Panc1 (cell line): Measurements from ENCODE around the gene DLEU7. TPM values are rescaled to one million over a fixed set of nuclear protein-coding genes. Genes with fewer than 3 reads are reported as not detected.

Experiments used
- ATAC-seq: fragments of 200-7000 bp; cut with Tn5 transposase; 2 replicates; pipeline ENCODE4 v1.9.1; 2020; ENCODE audit warnings: mild to moderate bottlenecking, moderate library complexity
- BruUV-seq: library from RNA; stranded (reverse); fragments of 400-500 nt; replicated peaks from 2 replicates; lab custom pipeline; 2021; lab: Mats Ljungman, UMichigan
- CTCF ChIA-PET: fragments of 300-600 bp; sonication (Branson Sonifier 250); formaldehyde crosslinking; loops from one replicate; lab custom pipeline; 2022; ENCODE audit warnings: antibody characterized with exemption; lab: Charles Lee
- POLR2A ChIA-PET: fragments of 300-600 bp; sonication (Branson Sonifier 250); formaldehyde crosslinking; loops from one replicate; lab custom pipeline; 2022; ENCODE audit warnings: antibody characterized with exemption; lab: Charles Lee
- DNase-seq: peaks from one replicate; pipeline ENCODE4 v3.0.0-alpha.2; 2010; ENCODE audit warnings: low read depth, low spot score
- H3K27ac ChIP-seq: 2 replicates; pipeline ENCODE4 v1.5.1; 2011; ENCODE audit warnings: mild to moderate bottlenecking, low read length, inconsistent platforms
- H3K27me3 ChIP-seq: fragments of 200-500 bp; sonication (Bioruptor generic); 2 replicates; pipeline ENCODE4 v1.6.0; 2014; ENCODE audit warnings: low read length, inconsistent platforms; ENCODE audit not compliant: control insufficient read depth, insufficient read depth
- H3K36me3 ChIP-seq: fragments of 200-500 bp; sonication (Bioruptor generic); 2 replicates; pipeline ENCODE4 v1.5.1; 2014; ENCODE audit warnings: inconsistent platforms, mild to moderate bottlenecking, low read length, moderate library complexity; ENCODE audit not compliant: control insufficient read depth, insufficient read depth
- H3K4me1 ChIP-seq: 2 replicates; pipeline ENCODE4 v1.5.1; 2011; ENCODE audit warnings: inconsistent platforms, mild to moderate bottlenecking, low read length, moderate library complexity; ENCODE audit not compliant: control insufficient read depth, insufficient read depth
- H3K4me3 ChIP-seq, 2 experiments: 2 replicates each; pipeline ENCODE4 v1.5.1; 2011 to 2012; ENCODE audit warnings: low read depth in 2 of 2, low read length in 2 of 2, mild to moderate bottlenecking in 2 of 2, inconsistent platforms in 1 of 2, moderate library complexity in 1 of 2
- H3K9me3 ChIP-seq: fragments of 200-500 bp; sonication (Bioruptor generic); 2 replicates; pipeline ENCODE4 v1.5.1; 2014; ENCODE audit warnings: low read depth, mild to moderate bottlenecking, inconsistent platforms, low read length, moderate library complexity; ENCODE audit not compliant: control insufficient read depth, insufficient read depth
- CTCF ChIP-seq: fragments of 450-650 bp; IDR thresholded peaks from 2 replicates; pipeline ENCODE4 v1.5.1; 2017; ENCODE audit warnings: mild to moderate bottlenecking
- POLR2AphosphoS5 ChIP-seq: IDR thresholded peaks from 2 replicates; pipeline ENCODE4 v1.6.1; 2012; ENCODE audit warnings: mild to moderate bottlenecking, low read depth, low read length, moderate library complexity
- REST ChIP-seq, 2 experiments: IDR thresholded peaks; 2 replicates each; pipeline ENCODE4 v1.6.1; 2011 to 2012; ENCODE audit warnings: low read depth in 2 of 2, control low read depth in 1 of 2, low read length in 1 of 2, mild to moderate bottlenecking in 1 of 2, moderate library complexity in 1 of 2; ENCODE audit not compliant: insufficient read depth in 1 of 2
- SIN3A ChIP-seq: IDR thresholded peaks from 2 replicates; pipeline ENCODE4 v1.6.1; 2012; ENCODE audit warnings: low read depth, mild to moderate bottlenecking, low read length, moderate library complexity, borderline replicate concordance; ENCODE audit not compliant: insufficient read depth
- TCF7L2 ChIP-seq: IDR thresholded peaks from 2 replicates; pipeline ENCODE4 v1.6.1; 2011; ENCODE audit warnings: mild to moderate bottlenecking, low read depth, low read length, inconsistent platforms
- in situ Hi-C: cut with HindIII; loops from 2 replicates; pipeline ENCODE4 v1.10.0; 2016; ENCODE audit warnings: low sequenced_read_pairs, low pct_unique_long_range_greater_than_20kb
- intact Hi-C: fragments of 100-400 bp; cut with micrococcal nuclease; formaldehyde crosslinking; loops from one replicate; pipeline ENCODE4 v1.10.0; 2022; ENCODE audit not compliant: unreplicated experiment
- total RNA-seq: library from RNA; stranded (reverse); gene quantifications from one replicate; pipeline ENCODE4 v1.2.1, GENCODE V29; 2021; ENCODE audit not compliant: unreplicated experiment

DLEU7 gene
- total RNA-seq, 1 experiment from 2014 or later, result not detected

- Histone ChIP-seq H3K9me3 (no peaks in the 10 kb centered on the region), H3K36me3 (no peaks in the 10 kb centered on the region), H3K27me3 (no peaks in the 10 kb centered on the region), H3K4me3 (no peak overlapping the region), H3K4me1 (no peaks in the 10 kb centered on the region), H3K27ac (no peak overlapping the region)
- ChIA-PET POLR2A (interaction anchor here (0.7 kb wide), 1 partner anchor 309 kb away, joined by 8 read pairs; no protein-coding TSS in a partner anchor), CTCF (no interaction called here)
- intact Hi-C loops, result no loop called here
- no peak for TF ChIP-seq REST (IDR thresholded peaks at IDR 0.05; ENCODE audit: insufficient read depth in 1 of 2, low read depth in 2 of 2, low read length in 1 of 2)
- TF ChIP-seq SIN3A, result no peak
- TF ChIP-seq CTCF, result no peak
- no peak for TF ChIP-seq POLR2AphosphoS5
- no peak for TF ChIP-seq TCF7L2
- ATAC-seq (no peak), DNase-seq (no peak)
- in situ Hi-C loops, result no loop called here
- no TSS peak for BruUV-seq
Observed at GRCh38 chr13:50783066-50783465, 60.4 kb downstream of the DLEU7 start.

GRCh38 chr13:50780201-50781015 is 63.1 kb downstream of the DLEU7 start:
- no peak overlapping the region for H3K4me3 ChIP-seq
- H3K9me3 ChIP-seq, result no peaks in the 10 kb centered on the region
- intact Hi-C loops (no loop called here), in situ Hi-C loops (no loop called here)
- BruUV-seq, result no TSS peak
- ATAC-seq (no peak), DNase-seq (no peak)
- TF ChIP-seq REST (IDR thresholded peaks at IDR 0.05; ENCODE audit: insufficient read depth in 1 of 2, low read depth in 2 of 2, low read length in 1 of 2) (no peak), SIN3A (no peak), POLR2AphosphoS5 (no peak), CTCF (no peak), TCF7L2 (no peak)
- ChIA-PET POLR2A (no interaction called here), CTCF (no interaction called here)
- H3K4me1 ChIP-seq, result no peaks in the 10 kb centered on the region
- no peak overlapping the region for H3K27ac ChIP-seq
- H3K27me3 ChIP-seq, result no peaks in the 10 kb centered on the region; the same call in 1 of the 2 replicates
- H3K36me3 ChIP-seq, result no peaks in the 10 kb centered on the region
